ENCODE data around the gene PCDHA4.
"Not testable (repeated sequence)": the region's sequence is repeated elsewhere in the genome, so short reads cannot be mapped to it uniquely, and the experiment has no call there.

DNA sequence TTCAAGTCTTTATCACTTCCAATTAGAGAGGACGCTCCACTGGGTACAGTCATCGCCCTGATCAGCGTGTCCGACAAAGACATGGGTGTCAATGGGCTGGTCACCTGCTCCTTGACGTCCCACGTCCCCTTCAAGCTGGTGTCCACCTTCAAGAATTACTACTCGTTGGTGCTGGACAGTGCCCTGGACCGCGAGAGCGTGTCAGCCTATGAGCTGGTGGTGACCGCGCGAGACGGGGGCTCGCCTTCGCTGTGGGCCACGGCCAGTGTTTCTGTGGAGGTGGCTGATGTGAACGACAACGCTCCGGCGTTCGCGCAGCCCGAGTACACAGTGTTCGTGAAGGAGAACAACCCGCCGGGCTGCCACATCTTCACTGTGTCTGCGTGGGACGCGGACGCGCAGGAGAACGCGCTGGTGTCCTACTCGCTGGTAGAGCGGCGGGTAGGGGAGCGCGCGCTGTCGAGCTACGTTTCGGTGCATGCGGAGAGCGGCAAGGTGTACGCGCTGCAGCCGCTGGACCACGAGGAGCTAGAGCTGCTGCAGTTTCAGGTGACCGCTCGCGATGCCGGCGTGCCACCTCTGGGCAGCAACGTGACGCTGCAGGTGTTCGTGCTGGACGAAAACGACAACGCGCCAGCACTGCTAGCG lies 1.5 kb downstream of the PCDHA4 start:
- not testable (repeated sequence) for TF ChIP-seq CTCF, POLR2A (IDR thresholded peaks at IDR 0.05)

All from body of pancreas (tissue), 4 donors.